ENCODE measurements around the gene ULK1.

GRCh38 chr12:131896080-131896810 is 1.8 kb downstream of the ULK1 start:
- TF ChIP-seq CTCF (conservative IDR thresholded peaks at IDR 0.05; ENCODE audit: low read depth, low read length): no peak
- no peak for TF ChIP-seq EZH2 (IDR thresholded peaks at IDR 0.05; ENCODE audit: low read length, unreplicated experiment)
- TF ChIP-seq EZH2phosphoT487 (IDR thresholded peaks at IDR 0.05; ENCODE audit: borderline replicate concordance, low read length): no peak

All from PC-3 (cell line).